ENCODE measurements around the gene ICAM5.
A peak's percentile ranks its signal among the peaks of the same experiment; 100 is the strongest.

ICAM5 gene

DNA sequence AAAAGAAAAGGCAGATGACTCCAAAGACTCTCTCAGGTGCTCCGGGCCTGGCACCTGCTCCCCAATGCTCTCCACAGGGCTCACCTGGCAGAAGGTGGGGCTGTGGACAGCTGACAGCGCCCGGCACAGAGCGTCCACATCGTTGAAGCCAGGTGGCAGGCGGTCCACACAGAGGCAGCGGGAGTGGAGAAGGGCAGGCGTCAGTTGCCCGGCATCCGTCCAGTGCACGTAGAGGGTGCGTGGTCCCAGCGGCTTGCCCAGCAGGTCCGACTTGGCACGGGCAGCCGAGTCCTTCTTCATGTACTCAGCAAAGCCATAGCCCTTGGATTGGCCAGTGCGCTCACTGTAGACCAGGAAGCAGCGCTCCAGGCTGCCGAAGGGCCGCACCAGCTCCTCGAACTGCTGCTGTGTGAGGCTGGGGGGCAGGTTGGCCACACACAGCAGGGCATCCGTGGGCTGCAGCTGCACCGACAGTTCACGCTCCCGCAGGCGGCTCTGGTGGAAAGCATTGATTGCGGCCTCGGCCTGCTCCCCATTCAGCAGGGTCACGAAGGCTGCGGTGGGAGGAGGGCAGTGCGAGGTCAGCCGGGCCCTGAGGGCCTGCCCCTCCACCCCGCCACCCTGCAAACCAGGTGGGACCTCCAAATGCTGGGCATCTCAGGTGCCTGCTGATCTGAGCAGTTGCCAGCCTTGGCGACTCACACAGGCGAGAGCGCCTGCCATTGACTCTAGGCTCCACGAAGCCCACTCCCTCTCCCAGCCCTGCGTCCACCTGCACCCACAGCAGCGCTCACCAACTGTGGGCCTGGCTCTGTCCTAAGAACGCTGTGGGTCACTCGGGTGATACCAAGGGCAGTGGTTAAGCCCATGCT lies 39.0 kb downstream of the ICAM5 start:
- TF ChIP-seq, protein P1, sequence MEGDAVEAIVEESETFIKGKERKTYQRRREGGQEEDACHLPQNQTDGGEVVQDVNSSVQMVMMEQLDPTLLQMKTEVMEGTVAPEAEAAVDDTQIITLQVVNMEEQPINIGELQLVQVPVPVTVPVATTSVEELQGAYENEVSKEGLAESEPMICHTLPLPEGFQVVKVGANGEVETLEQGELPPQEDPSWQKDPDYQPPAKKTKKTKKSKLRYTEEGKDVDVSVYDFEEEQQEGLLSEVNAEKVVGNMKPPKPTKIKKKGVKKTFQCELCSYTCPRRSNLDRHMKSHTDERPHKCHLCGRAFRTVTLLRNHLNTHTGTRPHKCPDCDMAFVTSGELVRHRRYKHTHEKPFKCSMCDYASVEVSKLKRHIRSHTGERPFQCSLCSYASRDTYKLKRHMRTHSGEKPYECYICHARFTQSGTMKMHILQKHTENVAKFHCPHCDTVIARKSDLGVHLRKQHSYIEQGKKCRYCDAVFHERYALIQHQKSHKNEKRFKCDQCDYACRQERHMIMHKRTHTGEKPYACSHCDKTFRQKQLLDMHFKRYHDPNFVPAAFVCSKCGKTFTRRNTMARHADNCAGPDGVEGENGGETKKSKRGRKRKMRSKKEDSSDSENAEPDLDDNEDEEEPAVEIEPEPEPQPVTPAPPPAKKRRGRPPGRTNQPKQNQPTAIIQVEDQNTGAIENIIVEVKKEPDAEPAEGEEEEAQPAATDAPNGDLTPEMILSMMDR (conservative IDR thresholded peaks at IDR 0.05; ENCODE audit: low read length), result no peak
- no peak for DNase-seq (ENCODE audit: low read depth)
- no peak overlapping the region for H3K4me3 ChIP-seq (ENCODE audit: low read length)

DNA sequence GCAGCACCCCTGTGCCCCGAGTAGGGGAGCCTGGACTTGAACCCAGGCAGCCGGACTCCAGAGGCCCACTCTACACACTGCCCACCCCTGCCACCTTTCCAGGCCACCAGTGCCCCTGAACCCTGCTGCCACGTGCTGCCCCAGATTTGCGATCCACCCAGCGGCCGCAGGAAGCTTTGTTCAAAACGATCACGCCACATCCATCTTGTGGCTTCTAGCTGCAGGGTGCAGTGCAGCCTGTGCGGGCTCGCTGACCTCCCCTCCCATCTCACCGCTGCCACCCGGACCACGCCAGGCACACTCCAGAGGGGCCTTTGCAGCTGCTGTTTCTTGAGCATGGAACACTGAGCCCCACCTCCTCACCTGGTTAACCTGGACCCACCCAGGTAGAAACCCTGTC lies 39.8 kb downstream of the ICAM5 start:
- no peak overlapping the region for H3K4me3 ChIP-seq (ENCODE audit: low read length)
- no peak for DNase-seq (ENCODE audit: low read depth)
- TF ChIP-seq, protein P1 (conservative IDR thresholded peaks at IDR 0.05; ENCODE audit: low read length), result no peak

DNA sequence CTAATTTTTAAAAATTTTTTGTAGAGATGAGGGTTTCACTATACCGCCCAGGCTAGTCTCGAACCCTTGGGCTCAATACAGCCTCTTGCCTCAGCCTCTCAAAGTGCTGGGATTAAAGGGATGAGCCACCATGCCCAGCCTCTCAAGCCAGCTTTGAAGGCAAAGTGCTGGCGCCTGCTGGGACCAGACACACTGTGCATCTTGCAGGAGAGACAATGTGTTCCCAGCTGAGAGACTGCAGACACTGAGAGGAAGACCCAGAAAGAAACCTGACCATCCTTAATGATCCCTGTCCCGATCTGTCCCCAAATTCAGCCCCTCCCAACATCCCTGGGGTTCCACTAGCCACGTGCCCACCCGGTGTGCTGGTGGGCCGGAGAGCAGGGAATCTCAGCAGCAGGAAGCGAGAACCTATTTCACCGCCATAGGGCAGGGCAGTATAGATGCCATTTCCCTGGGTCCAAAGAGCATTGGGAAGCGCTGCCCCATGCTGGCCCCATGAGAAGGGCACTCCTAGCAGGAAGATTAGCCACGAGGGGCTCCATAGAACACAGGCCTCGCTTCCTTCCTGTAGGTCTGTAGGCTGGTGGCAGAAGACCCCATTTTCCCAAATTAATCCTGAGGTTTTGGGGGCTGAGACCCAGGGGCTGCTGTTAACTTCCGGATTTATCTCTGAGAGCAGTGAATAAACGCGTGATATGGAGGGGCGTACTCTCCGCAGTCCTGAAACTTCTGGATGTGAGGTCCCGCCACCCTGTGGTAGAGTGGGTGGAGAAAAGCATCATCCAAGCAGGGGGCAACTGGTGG lies 42.6 kb downstream of the ICAM5 start:
- peak overlapping the region; percentile 86 for H3K4me3 ChIP-seq (ENCODE audit: low read length)
- DNase-seq (ENCODE audit: low read depth), result no peak
- TF ChIP-seq, protein P1 (conservative IDR thresholded peaks at IDR 0.05; ENCODE audit: low read length), result no peak; the same call in 1 of the 2 replicates

DNA sequence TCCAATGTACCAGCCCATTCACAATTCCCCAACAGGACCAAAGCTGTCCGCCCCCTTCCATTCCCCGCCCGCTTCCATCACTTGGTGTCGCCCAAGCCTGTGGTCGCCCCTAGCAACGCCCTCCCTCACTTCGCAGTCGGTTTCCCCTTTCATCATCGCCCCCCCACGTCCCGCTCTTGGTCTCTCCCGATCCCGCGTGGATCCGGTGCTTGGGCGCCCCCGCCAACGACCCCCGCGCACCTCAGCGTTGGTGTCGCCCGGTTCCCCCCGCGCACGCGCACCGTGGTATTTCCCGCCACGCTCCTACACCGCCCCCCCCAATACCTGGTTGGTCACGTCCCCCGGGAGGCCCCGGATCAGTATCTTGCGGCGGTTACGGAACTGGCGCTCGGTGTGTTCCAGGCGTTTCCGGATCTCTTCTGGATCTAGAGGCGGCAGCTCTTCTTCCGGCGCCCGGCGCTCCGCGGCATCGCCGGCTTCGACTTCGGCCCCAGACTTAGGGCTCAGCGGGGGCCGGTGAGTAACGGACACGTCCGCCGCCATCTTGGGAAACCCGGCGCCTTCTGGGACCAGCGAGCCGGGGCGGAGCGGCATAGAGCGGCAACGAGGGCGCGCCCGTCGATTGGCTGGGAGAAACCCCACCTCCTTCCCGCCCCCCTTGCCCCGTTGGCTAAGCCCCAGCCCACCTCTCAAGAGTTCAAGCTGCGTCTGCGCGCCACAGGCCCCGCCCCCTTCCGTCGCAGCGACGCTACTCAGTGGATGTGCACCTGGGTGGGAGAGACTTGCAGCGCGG lies 43.4 kb downstream of the ICAM5 start, which contains the start of gene RAVER1:
TSS of gene RAVER1 (minus strand) at position 565 of the 793 bp plus-strand sequence. CDS start at position 543, 22 bp downstream.
- peak within 1 kb of the TSS; percentile 86 for H3K4me3 ChIP-seq (ENCODE audit: low read length)
- DNase-seq (ENCODE audit: low read depth), result peak; percentile 96
- TF ChIP-seq, protein P1 (conservative IDR thresholded peaks at IDR 0.05; ENCODE audit: low read length), result 0 out of 2 replicates have a peak, but pooled peaks have one; percentile 15

DNA sequence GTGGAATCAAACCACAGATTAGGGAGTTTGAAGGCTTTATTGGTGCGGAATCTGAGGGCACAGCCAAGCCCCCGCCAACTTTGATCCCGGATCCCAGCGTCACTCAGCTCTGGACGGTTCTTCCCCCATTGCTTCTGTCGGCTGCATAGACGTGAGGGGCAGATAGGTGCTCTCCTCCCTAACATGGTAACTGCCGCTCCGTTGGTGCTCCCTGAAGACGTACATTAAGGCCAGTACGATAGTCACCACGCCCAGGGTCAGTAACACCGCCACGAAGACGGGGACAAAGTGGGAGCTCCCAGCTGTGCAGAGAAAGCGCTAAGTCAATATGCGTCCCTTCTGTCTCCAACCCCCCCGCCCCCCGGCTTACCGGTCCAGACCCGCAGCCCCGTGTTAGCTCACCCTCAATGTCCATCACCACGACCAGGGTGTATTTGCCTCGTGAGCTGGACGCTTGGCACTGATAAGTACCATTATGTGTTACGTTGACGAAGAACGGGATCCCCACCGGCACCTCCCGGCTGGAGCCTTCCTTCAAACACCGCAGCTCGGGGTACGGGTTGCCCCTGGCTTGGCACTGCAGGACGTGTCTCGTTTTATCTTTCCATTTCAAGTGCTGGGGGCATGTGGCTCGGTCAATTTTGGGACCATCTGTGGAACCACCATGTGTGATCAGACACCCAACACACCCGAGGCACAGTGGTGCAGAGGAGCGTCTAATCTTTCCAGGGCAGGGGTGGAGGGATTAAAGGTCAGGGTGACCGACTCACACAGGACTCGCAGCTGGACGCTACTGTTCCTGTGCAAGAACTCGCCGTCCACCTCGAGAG lies 44.2 kb downstream of the ICAM5 start:
- peak overlapping the region; percentile 86 for H3K4me3 ChIP-seq (ENCODE audit: low read length)
- TF ChIP-seq, protein P1 (conservative IDR thresholded peaks at IDR 0.05; ENCODE audit: low read length), result no peak
- no peak for DNase-seq (ENCODE audit: low read depth)

All from AG10803 (cell line).